K562 (cell line): ENCODE data around the gene MPDZ. TPM values are rescaled to one million over a fixed set of nuclear protein-coding genes. Genes with fewer than 3 reads are reported as not detected.

Experiments used
- ATAC-seq: fragments of 200-7000 bp; cut with Tn5 transposase; 3 replicates; pipeline ENCODE4 v1.9.1; 2020; ENCODE audit warnings: moderate library complexity
- BruUV-seq: library from RNA; stranded (reverse); fragments of 400-500 nt; replicated peaks from 2 replicates; lab custom pipeline; 2021; lab: Mats Ljungman, UMichigan
- CTCF ChIA-PET: fragments of 300-600 bp; formaldehyde crosslinking; extraction: SDS; loops from one replicate; lab custom pipeline; 2021; ENCODE audit warnings: low intra/inter-chr PET ratio; lab: Yijun Ruan, JAX
- POLR2A ChIA-PET: fragments of 300-600, 350-650 bp; sonication (Branson Sonifier 250); formaldehyde crosslinking; extraction: SDS; loops from one replicate; lab custom pipeline; 2021; ENCODE audit warnings: antibody characterized with exemption, inconsistent platforms; lab: Yijun Ruan, JAX
- DNase-seq, 4 experiments: peaks; one replicate each; pipeline versions ENCODE4 v3.0.0 to v3.0.0-alpha.2; 2011 to 2018; ENCODE audit warnings: low spot score in 3 of 4, mixed read lengths in 3 of 4; ENCODE audit errors: extremely low read depth in 1 of 4
- FAIRE-seq: peaks from 2 replicates; lab custom pipeline; 2011; peaks lifted over from hg19 to GRCh38; lab: Jason Lieb, UNC
- H2AFZ ChIP-seq: 2 replicates; pipeline ENCODE4 v1.6.0; 2011; ENCODE audit warnings: low read depth, low read length, control low read depth, inconsistent platforms
- H3K27ac ChIP-seq: fragments of 200-600 bp; 3 replicates; pipeline ENCODE4 v1.8.0; 2011; ENCODE audit warnings: low read depth, mild to moderate bottlenecking, control low read depth, inconsistent platforms, low read length, moderate library complexity, mixed read lengths; ENCODE audit errors: extremely low read depth
- H3K27me3 ChIP-seq, 2 experiments: fragments of 300-600 bp in 1 of 2; 2 replicates in 1 of 2; 3 replicates in 1 of 2; pipeline versions ENCODE4 v1.6.0 to v1.8.0; 2011; ENCODE audit warnings: inconsistent platforms in 2 of 2, low read length in 2 of 2, mild to moderate bottlenecking in 1 of 2, mixed read lengths in 1 of 2, moderate library complexity in 1 of 2; ENCODE audit not compliant: control insufficient read depth in 2 of 2, insufficient read depth in 2 of 2
- H3K36me3 ChIP-seq: fragments of 300-600 bp; 3 replicates; pipeline ENCODE4 v1.8.0; 2011; ENCODE audit warnings: mild to moderate bottlenecking, low read length, inconsistent platforms; ENCODE audit not compliant: control insufficient read depth, insufficient read depth
- H3K4me1 ChIP-seq, 2 experiments: fragments of 200-600 bp in 1 of 2; replicated peaks in 1 of 2; 2 replicates in 1 of 2; 3 replicates in 1 of 2; pipeline versions ENCODE4 v1.5.1 to v1.8.0; 2011; ENCODE audit warnings: inconsistent platforms in 2 of 2, low read length in 2 of 2, mild to moderate bottlenecking in 1 of 2, mixed read lengths in 1 of 2, moderate library complexity in 1 of 2; ENCODE audit not compliant: control insufficient read depth in 2 of 2, insufficient read depth in 2 of 2
- H3K4me2 ChIP-seq: 2 replicates; pipeline ENCODE4 v1.6.1; 2011; ENCODE audit warnings: low read length, control low read depth, inconsistent platforms, mixed read lengths; ENCODE audit not compliant: insufficient read depth
- H3K4me3 ChIP-seq: fragments of 200-600 bp; sonication (generic), shearing (Covaris generic); 2 replicates; pipeline ENCODE4 v1.5.1; 2016; ENCODE audit warnings: control low read depth, inconsistent platforms
- H3K79me2 ChIP-seq: fragments of 200-600 bp; 3 replicates; pipeline ENCODE4 v1.8.0; 2011; ENCODE audit warnings: low read length, inconsistent platforms; ENCODE audit not compliant: control insufficient read depth, insufficient read depth
- H3K9ac ChIP-seq, 2 experiments: 2 replicates each; pipeline versions ENCODE4 v1.6.0 to v1.6.1; 2011; ENCODE audit warnings: low read depth in 2 of 2, low read length in 2 of 2, control low read depth in 1 of 2, inconsistent platforms in 1 of 2, mild to moderate bottlenecking in 1 of 2, mixed read lengths in 1 of 2; ENCODE audit not compliant: insufficient read depth in 1 of 2
- H3K9me1 ChIP-seq: one replicate; pipeline ENCODE4 v1.6.0; 2011; ENCODE audit warnings: inconsistent platforms, mild to moderate bottlenecking, low read length, moderate library complexity; ENCODE audit not compliant: control insufficient read depth, insufficient read depth
- H3K9me3 ChIP-seq: replicated peaks from 2 replicates; pipeline ENCODE4 v1.5.1; 2011; ENCODE audit warnings: low read depth, low read length, inconsistent platforms; ENCODE audit not compliant: control insufficient read depth, insufficient read depth
- H4K20me1 ChIP-seq: replicated peaks from 2 replicates; pipeline ENCODE4 v1.6.1; 2011; ENCODE audit warnings: low read length, inconsistent platforms, mixed read lengths; ENCODE audit not compliant: control insufficient read depth, insufficient read depth
- ELK3 ChIP-seq: fragments of 450-650 bp; formaldehyde crosslinking; IDR thresholded peaks from 2 replicates; pipeline ENCODE4 v1.4.0; 2020; ENCODE audit warnings: mild to moderate bottlenecking
- FOS ChIP-seq: IDR thresholded peaks from 3 replicates; pipeline ENCODE4 v1.6.1; 2011; ENCODE audit not compliant: insufficient read length; ENCODE audit errors: extremely low read depth
- FOXP1 ChIP-seq: sonication (generic); formaldehyde crosslinking; IDR thresholded peaks from 2 replicates; pipeline ENCODE4 v1.8.0; 2022; ENCODE audit warnings: mild to moderate bottlenecking, missing genetic modification reagents
- RHOXF2B ChIP-seq: fragments of 250-450 bp; sonication (Bioruptor Pico); conservative IDR thresholded peaks from 2 replicates; pipeline ENCODE4 v1.5.1; 2021
- SAFB ChIP-seq: fragments of 200-400 bp; formaldehyde crosslinking; IDR thresholded peaks from 2 replicates; pipeline ENCODE4 v1.6.1; 2017; ENCODE audit warnings: low read depth, low read length, borderline replicate concordance
- ZNF165 ChIP-seq: fragments of 250-450 bp; sonication (Bioruptor Pico); IDR thresholded peaks from 2 replicates; pipeline ENCODE4 v1.4.0; 2020; ENCODE audit warnings: borderline replicate concordance
- ZNF707 ChIP-seq: fragments of 250-450 bp; sonication (Bioruptor Pico); conservative IDR thresholded peaks from 2 replicates; pipeline ENCODE4 v1.8.0; 2022; ENCODE audit warnings: inconsistent platforms, mild to moderate bottlenecking, moderate library complexity
- WGBS: fragments of 100-300 bp; shearing (Covaris generic); methylation state at CpG from one replicate; pipeline ENCODE4 v1.1.6; 2016; ENCODE audit warnings: low coverage, mixed read lengths; ENCODE audit not compliant: insufficient coverage; ENCODE audit errors: missing lambda C conversion rate; 5-methylcytosine and 5-hydroxymethylcytosine counted together
- in situ Hi-C: fragments of 300-500 bp; cut with MboI; formaldehyde crosslinking; loops from 4 replicates; pipeline ENCODE4 v1.15.0; 2018; ENCODE audit warnings: inconsistent platforms, mixed read lengths
- intact Hi-C: fragments of 100-400 bp; cut with micrococcal nuclease; formaldehyde crosslinking; loops from 2 replicates; pipeline ENCODE4 v1.14.2; 2022
- polyA plus RNA-seq, 8 experiments: library from polyadenylated mRNA; depleted of rRNA in 4 of 8; stranded (reverse) in 5 of 8; unstranded in 3 of 8; fragments of >200 nt; fragmentation: Nextera tagmentation in 2 of 8; fragmentation: Illumina TruSeq in 1 of 8; extraction: Ambion mirVana in 2 of 8; extraction: Trizol in 1 of 8; gene quantifications; 2 replicates each; pipeline versions ENCODE4 v1.2.1 to v1.2.3, GENCODE V29; 2011 to 2014; ENCODE audit warnings: inconsistent platforms in 1 of 8, missing spikeins in 1 of 8
- total RNA-seq, 7 experiments: library from RNA; depleted of rRNA in 6 of 7; stranded (reverse); fragments of >200 nt in 6 of 7; fragmentation: Illumina TruSeq in 2 of 7; extraction: Trizol in 2 of 7; gene quantifications; 2 replicates each; pipeline versions ENCODE4 v1.2.1 to v1.2.3, GENCODE V29; 2011 to 2021; ENCODE audit warnings: low replicate concordance in 1 of 7
- TF ChIP-seq, protein P1 (sequence below): IDR thresholded peaks from 2 replicates; pipeline ENCODE4 v1.6.1; 2014; ENCODE audit warnings: antibody characterized with exemption
- TF ChIP-seq, protein P2 (sequence below): fragments of 200-800 bp; sonication (Bioruptor generic); IDR thresholded peaks from 2 replicates; pipeline ENCODE4 v1.6.1; 2016; ENCODE audit warnings: missing genetic modification characterization, missing compliant biosample characterization

Gene MPDZ
- total and polyA plus RNA-seq, 9 of the 15 experiments (the other 6 are each of a cell fraction or from before 2014, with no cell fraction given), result 3.9 to 13.2 (median 5.7) TPM

DNA sequence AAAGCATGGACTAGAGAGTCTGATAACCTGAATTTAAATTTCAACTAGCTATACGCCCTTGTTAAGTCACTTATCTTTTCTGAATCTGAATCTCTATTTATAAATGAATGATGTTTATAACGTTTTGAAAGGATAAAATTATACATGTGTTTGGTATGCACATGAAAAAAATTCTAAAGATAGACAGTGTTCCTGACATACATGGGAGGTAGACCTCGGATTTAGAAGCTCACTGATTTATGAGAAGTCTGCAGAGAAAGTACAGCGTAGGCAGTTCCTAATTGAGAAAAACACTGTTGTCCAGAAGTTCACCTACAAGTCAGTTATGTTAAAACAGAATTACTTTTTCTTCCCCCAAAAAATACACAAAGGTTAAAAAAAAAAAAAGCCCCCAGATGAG, 26.6 kb downstream of the MPDZ start:
- no peak overlapping the region for H3K27ac ChIP-seq
- ATAC-seq, result no peak
- H3K4me3 ChIP-seq, result no peak overlapping the region
- H3K4me1 ChIP-seq, result no peaks in the 10 kb centered on the region; a peak in 1 of 5 replicates
- H3K9me1 ChIP-seq, result no peaks in the 10 kb centered on the region
- H3K36me3 ChIP-seq, result no peaks in the 10 kb centered on the region
- H2AFZ ChIP-seq, result no peak overlapping the region
- H3K9ac ChIP-seq, result no peak overlapping the region
- H3K79me2 ChIP-seq, result no peaks in the 10 kb centered on the region
- in situ Hi-C loops, result no loop called here
- WGBS, result 36% methylated on average over 4 of the region's 4 CpGs
- no peak for DNase-seq
- no peaks in the 10 kb centered on the region for H3K27me3 ChIP-seq
- TF ChIP-seq, protein P1, sequence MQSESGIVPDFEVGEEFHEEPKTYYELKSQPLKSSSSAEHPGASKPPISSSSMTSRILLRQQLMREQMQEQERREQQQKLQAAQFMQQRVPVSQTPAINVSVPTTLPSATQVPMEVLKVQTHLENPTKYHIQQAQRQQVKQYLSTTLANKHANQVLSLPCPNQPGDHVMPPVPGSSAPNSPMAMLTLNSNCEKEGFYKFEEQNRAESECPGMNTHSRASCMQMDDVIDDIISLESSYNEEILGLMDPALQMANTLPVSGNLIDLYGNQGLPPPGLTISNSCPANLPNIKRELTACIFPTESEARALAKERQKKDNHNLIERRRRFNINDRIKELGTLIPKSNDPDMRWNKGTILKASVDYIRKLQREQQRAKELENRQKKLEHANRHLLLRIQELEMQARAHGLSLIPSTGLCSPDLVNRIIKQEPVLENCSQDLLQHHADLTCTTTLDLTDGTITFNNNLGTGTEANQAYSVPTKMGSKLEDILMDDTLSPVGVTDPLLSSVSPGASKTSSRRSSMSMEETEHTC, result no peak
- TF ChIP-seq RHOXF2B (CRISPR knock-in tag), result no peak
- TF ChIP-seq, all 486 proteins: peak for 0
- H3K9me3 ChIP-seq, result no peaks in the 10 kb centered on the region
- intact Hi-C loops, result no loop called here
- no peak for FAIRE-seq
- CTCF ChIA-PET, result no interaction called here
- no TSS peak for BruUV-seq
- H3K4me2 ChIP-seq, result no peak overlapping the region
- H4K20me1 ChIP-seq, result no peaks in the 10 kb centered on the region
- POLR2A ChIA-PET, result no interaction called here

DNA sequence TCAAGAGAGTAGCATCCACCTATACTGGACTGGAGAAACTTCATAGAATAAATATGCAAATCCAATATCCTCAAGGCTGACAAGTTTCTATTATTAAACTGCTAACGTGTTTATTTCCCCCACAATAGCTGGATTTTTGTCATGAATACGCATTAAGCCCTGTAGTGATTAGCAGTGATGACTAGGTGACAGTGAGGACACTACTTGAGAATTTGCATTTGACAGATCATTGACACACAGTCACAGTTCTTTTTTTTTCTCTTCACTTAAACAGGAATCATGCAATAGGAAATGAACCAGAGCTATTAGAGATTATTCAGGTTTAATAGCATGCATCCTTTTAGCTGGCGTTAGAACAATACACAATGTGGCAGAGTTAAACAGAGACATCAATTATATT, 35.3 kb downstream of the MPDZ start:
- in situ Hi-C loops (loop anchor here (25.0 kb wide), 1 partner anchor 943 kb away; no protein-coding TSS in a partner anchor), intact Hi-C loops (no loop called here)
- H3K9me3 ChIP-seq, result no peaks in the 10 kb centered on the region
- CTCF ChIA-PET, result no interaction called here
- no peaks in the 10 kb centered on the region for H3K4me1 ChIP-seq
- no peak overlapping the region for H3K4me2 ChIP-seq
- ATAC-seq, result no peak
- no peaks in the 10 kb centered on the region for H4K20me1 ChIP-seq
- H3K36me3 ChIP-seq, result no peaks in the 10 kb centered on the region
- POLR2A ChIA-PET, result no interaction called here
- no peak overlapping the region for H3K4me3 ChIP-seq
- H3K27me3 ChIP-seq, result no peaks in the 10 kb centered on the region
- no peaks in the 10 kb centered on the region for H3K9me1 ChIP-seq
- H3K27ac ChIP-seq, result no peak overlapping the region
- 43% methylated on average over 3 of the region's 3 CpGs for WGBS
- no peak for DNase-seq
- H3K9ac ChIP-seq, result no peak overlapping the region
- FAIRE-seq, result no peak
- H2AFZ ChIP-seq, result no peak overlapping the region
- BruUV-seq, result no TSS peak
- no peaks in the 10 kb centered on the region for H3K79me2 ChIP-seq
- TF ChIP-seq ELK3 (CRISPR knock-in tag) (no peak), FOXP1 (no peak), SAFB (no peak), ZNF707 (CRISPR knock-in tag) (no peak), ZNF165 (no peak), FOS (no peak)
- TF ChIP-seq, protein P2, sequence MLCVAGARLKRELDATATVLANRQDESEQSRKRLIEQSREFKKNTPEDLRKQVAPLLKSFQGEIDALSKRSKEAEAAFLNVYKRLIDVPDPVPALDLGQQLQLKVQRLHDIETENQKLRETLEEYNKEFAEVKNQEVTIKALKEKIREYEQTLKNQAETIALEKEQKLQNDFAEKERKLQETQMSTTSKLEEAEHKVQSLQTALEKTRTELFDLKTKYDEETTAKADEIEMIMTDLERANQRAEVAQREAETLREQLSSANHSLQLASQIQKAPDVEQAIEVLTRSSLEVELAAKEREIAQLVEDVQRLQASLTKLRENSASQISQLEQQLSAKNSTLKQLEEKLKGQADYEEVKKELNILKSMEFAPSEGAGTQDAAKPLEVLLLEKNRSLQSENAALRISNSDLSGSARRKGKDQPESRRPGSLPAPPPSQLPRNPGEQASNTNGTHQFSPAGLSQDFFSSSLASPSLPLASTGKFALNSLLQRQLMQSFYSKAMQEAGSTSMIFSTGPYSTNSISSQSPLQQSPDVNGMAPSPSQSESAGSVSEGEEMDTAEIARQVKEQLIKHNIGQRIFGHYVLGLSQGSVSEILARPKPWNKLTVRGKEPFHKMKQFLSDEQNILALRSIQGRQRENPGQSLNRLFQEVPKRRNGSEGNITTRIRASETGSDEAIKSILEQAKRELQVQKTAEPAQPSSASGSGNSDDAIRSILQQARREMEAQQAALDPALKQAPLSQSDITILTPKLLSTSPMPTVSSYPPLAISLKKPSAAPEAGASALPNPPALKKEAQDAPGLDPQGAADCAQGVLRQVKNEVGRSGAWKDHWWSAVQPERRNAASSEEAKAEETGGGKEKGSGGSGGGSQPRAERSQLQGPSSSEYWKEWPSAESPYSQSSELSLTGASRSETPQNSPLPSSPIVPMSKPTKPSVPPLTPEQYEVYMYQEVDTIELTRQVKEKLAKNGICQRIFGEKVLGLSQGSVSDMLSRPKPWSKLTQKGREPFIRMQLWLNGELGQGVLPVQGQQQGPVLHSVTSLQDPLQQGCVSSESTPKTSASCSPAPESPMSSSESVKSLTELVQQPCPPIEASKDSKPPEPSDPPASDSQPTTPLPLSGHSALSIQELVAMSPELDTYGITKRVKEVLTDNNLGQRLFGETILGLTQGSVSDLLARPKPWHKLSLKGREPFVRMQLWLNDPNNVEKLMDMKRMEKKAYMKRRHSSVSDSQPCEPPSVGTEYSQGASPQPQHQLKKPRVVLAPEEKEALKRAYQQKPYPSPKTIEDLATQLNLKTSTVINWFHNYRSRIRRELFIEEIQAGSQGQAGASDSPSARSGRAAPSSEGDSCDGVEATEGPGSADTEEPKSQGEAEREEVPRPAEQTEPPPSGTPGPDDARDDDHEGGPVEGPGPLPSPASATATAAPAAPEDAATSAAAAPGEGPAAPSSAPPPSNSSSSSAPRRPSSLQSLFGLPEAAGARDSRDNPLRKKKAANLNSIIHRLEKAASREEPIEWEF (CRISPR knock-in tag), result no peak
